GM23338 (cell line): ENCODE results near the gene FAM219A. TPM values are rescaled to one million over a fixed set of nuclear protein-coding genes. Genes with fewer than 3 reads are reported as not detected.

Experiments used
- ATAC-seq: fragments of 200-7000 bp; cut with Tn5 transposase; 3 replicates; pipeline ENCODE4 v1.9.1; 2020
- DNase-seq: peaks from one replicate; pipeline ENCODE4 v3.0.0-alpha.2; 2015; ENCODE audit warnings: low spot score
- H2AFZ ChIP-seq: fragments of 200-600 bp; sonication (generic); 2 replicates; pipeline ENCODE4 v1.8.0; 2016; ENCODE audit warnings: antibody characterized with exemption, mild to moderate bottlenecking, moderate library complexity
- H3F3A ChIP-seq: fragments of 200-600 bp; sonication (generic); replicated peaks from 2 replicates; pipeline ENCODE4 v1.8.0; 2017; ENCODE audit warnings: antibody characterized with exemption, mixed run types, low read depth
- H3K27ac ChIP-seq: fragments of 200-600 bp; sonication (generic); 2 replicates; pipeline ENCODE4 v1.6.1; 2016; ENCODE audit warnings: low read depth
- H3K27me3 ChIP-seq: fragments of 200-600 bp; sonication (generic); 2 replicates; pipeline ENCODE4 v1.8.0; 2016; ENCODE audit warnings: mild to moderate bottlenecking, mixed run types, moderate library complexity; ENCODE audit not compliant: insufficient read depth
- H3K36me3 ChIP-seq: fragments of 200-600 bp; sonication (generic); 2 replicates; pipeline ENCODE4 v1.8.0; 2016; ENCODE audit warnings: mild to moderate bottlenecking; ENCODE audit not compliant: insufficient read depth
- H3K4me1 ChIP-seq: fragments of 200-600 bp; sonication (generic); 2 replicates; pipeline ENCODE4 v1.8.0; 2016; ENCODE audit warnings: mild to moderate bottlenecking, moderate library complexity; ENCODE audit not compliant: insufficient read depth
- H3K4me2 ChIP-seq: fragments of 200-600 bp; sonication (generic); 2 replicates; pipeline ENCODE4 v1.7.1; 2017; ENCODE audit warnings: mixed run types
- H3K4me3 ChIP-seq: fragments of 200-600 bp; sonication (generic); 2 replicates; pipeline ENCODE4 v1.6.1; 2016; ENCODE audit warnings: mixed run types
- H3K79me2 ChIP-seq: fragments of 200-600 bp; sonication (generic); replicated peaks from 2 replicates; pipeline ENCODE4 v1.8.0; 2017; ENCODE audit warnings: mild to moderate bottlenecking; ENCODE audit not compliant: insufficient read depth
- H3K9me2 ChIP-seq: fragments of 200-600 bp; sonication (generic); 2 replicates; pipeline ENCODE4 v1.8.0; 2017; ENCODE audit not compliant: insufficient read depth
- H4K20me1 ChIP-seq: fragments of 200-600 bp; sonication (generic); replicated peaks from 2 replicates; pipeline ENCODE4 v1.8.0; 2017; ENCODE audit warnings: mild to moderate bottlenecking; ENCODE audit not compliant: insufficient read depth
- H3K27ac Mint-ChIP-seq: 2 replicates; pipeline ENCODE4 v1.8.0; 2020; ENCODE audit warnings: inconsistent platforms, mild to moderate bottlenecking, moderate library complexity, mixed read lengths
- H3K27me3 Mint-ChIP-seq: 3 replicates; pipeline ENCODE4 v1.8.0; 2022; ENCODE audit warnings: low read depth, mild to moderate bottlenecking, moderate library complexity, mixed read lengths, inconsistent platforms; ENCODE audit not compliant: insufficient read depth, poor library complexity
- H3K36me3 Mint-ChIP-seq: 3 replicates; pipeline ENCODE4 v1.8.0; 2021; ENCODE audit warnings: low read depth, mild to moderate bottlenecking, inconsistent platforms, moderate library complexity, mixed read lengths
- H3K4me1 Mint-ChIP-seq: 3 replicates; pipeline ENCODE4 v1.8.0; 2020; ENCODE audit warnings: mild to moderate bottlenecking, inconsistent platforms, mixed read lengths
- H3K4me3 Mint-ChIP-seq: 3 replicates; pipeline ENCODE4 v1.8.0; 2021; ENCODE audit warnings: moderate library complexity, mild to moderate bottlenecking, inconsistent platforms, mixed read lengths
- H3K9me3 Mint-ChIP-seq: 3 replicates; pipeline ENCODE4 v1.8.0; 2020; ENCODE audit warnings: moderate library complexity, mild to moderate bottlenecking, inconsistent platforms, mixed read lengths
- CREB1 ChIP-seq: fragments of 250-450 bp; sonication (Bioruptor Pico); IDR thresholded peaks from 2 replicates; pipeline ENCODE4 v1.5.0; 2020; ENCODE audit warnings: low read depth, mild to moderate bottlenecking, moderate library complexity
- CTCF ChIP-seq, 2 experiments: fragments of 200-600 bp in 1 of 2; sonication (generic) in 1 of 2; conservative IDR thresholded peaks; 2 replicates each; pipeline versions ENCODE4 v1.5.1 to v1.6.1; 2016 to 2017; ENCODE audit warnings: antibody characterized with exemption in 2 of 2, low read depth in 2 of 2, mild to moderate bottlenecking in 2 of 2, moderate library complexity in 1 of 2
- EZH2 ChIP-seq: fragments of 200-600 bp; sonication (generic); IDR thresholded peaks from one replicate; pipeline ENCODE4 v1.8.0; 2017; ENCODE audit warnings: antibody characterized with exemption, mild to moderate bottlenecking, low read depth; ENCODE audit not compliant: unreplicated experiment
- EZH2phosphoT487 ChIP-seq: fragments of 200-600 bp; sonication (generic); IDR thresholded peaks from one replicate; pipeline ENCODE4 v1.8.1; 2018; ENCODE audit warnings: antibody characterized with exemption; ENCODE audit not compliant: unreplicated experiment
- JUNB ChIP-seq: IDR thresholded peaks from one replicate; pipeline ENCODE4 v1.6.1; 2016; ENCODE audit warnings: antibody characterized with exemption; ENCODE audit not compliant: unreplicated experiment
- NANOG ChIP-seq: IDR thresholded peaks from 2 replicates; pipeline ENCODE4 v1.6.1; 2016; ENCODE audit warnings: antibody characterized with exemption, borderline replicate concordance
- POLR2AphosphoS5 ChIP-seq: IDR thresholded peaks from 2 replicates; pipeline ENCODE4 v1.6.1; 2016; ENCODE audit warnings: antibody characterized with exemption, low read depth
- STAT1 ChIP-seq: IDR thresholded peaks from one replicate; pipeline ENCODE4 v1.6.1; 2016; ENCODE audit warnings: antibody characterized with exemption; ENCODE audit not compliant: unreplicated experiment
- ZNF114 ChIP-seq: fragments of 250-450 bp; sonication (Bioruptor Pico); IDR thresholded peaks from 2 replicates; pipeline ENCODE4 v1.5.0; 2020; ENCODE audit warnings: mild to moderate bottlenecking, moderate library complexity
- ZNF331 ChIP-seq: fragments of 250-450 bp; sonication (Bioruptor Pico); IDR thresholded peaks from 2 replicates; pipeline ENCODE4 v1.5.0; 2020; ENCODE audit warnings: low read depth, mild to moderate bottlenecking, moderate library complexity
- ZNF462 ChIP-seq: fragments of 250-450 bp; sonication (Bioruptor Pico); IDR thresholded peaks from 2 replicates; pipeline ENCODE4 v1.5.0; 2020; ENCODE audit warnings: mild to moderate bottlenecking, moderate library complexity
- polyA plus RNA-seq: library from polyadenylated mRNA; unstranded; fragments of >200 nt; fragmentation: Nextera tagmentation; extraction: Ambion mirVana; gene quantifications from 2 replicates; pipeline ENCODE4 v1.2.1, GENCODE V29; 2016
- total RNA-seq: library from RNA; depleted of rRNA; stranded (reverse); fragments of >200 nt; shearing (Covaris generic); gene quantifications from 2 replicates; pipeline ENCODE4 v1.2.3, GENCODE V29; 2014
- TF ChIP-seq, protein P1 (sequence below): IDR thresholded peaks from 2 replicates; pipeline ENCODE4 v1.6.1; 2016; ENCODE audit warnings: antibody characterized with exemption
- TF ChIP-seq, protein P2 (sequence below): IDR thresholded peaks from one replicate; pipeline ENCODE4 v1.6.1; 2018; ENCODE audit warnings: antibody characterized with exemption; ENCODE audit not compliant: unreplicated experiment

FAM219A gene
- total and polyA plus RNA-seq, 2 experiments from 2014 or later: 3.8 to 7.2 TPM

GRCh38 chr9:34385561-34386230 is 72.7 kb downstream of the FAM219A start:
- Mint-ChIP-seq H3K4me3 (no peak overlapping the region), H3K27ac (no peak overlapping the region), H3K9me3 (no peaks in the 10 kb centered on the region), H3K27me3 (peaks cover 20% of the 10 kb centered on the region), H3K4me1 (peaks cover 8% of the 10 kb centered on the region), H3K36me3 (no peaks in the 10 kb centered on the region)
- TF ChIP-seq JUNB (no peak), ZNF331 (CRISPR knock-in tag) (no peak), POLR2AphosphoS5 (no peak), EZH2phosphoT487 (no peak), ZNF114 (CRISPR knock-in tag) (no peak), STAT1 (no peak), ZNF462 (CRISPR knock-in tag) (no peak), EZH2 (no peak), CTCF (conservative IDR thresholded peaks at IDR 0.05; ENCODE audit: low read depth in 2 of 2) (no peak), CREB1 (CRISPR knock-in tag) (no peak), NANOG (no peak)
- TF ChIP-seq, protein P1, sequence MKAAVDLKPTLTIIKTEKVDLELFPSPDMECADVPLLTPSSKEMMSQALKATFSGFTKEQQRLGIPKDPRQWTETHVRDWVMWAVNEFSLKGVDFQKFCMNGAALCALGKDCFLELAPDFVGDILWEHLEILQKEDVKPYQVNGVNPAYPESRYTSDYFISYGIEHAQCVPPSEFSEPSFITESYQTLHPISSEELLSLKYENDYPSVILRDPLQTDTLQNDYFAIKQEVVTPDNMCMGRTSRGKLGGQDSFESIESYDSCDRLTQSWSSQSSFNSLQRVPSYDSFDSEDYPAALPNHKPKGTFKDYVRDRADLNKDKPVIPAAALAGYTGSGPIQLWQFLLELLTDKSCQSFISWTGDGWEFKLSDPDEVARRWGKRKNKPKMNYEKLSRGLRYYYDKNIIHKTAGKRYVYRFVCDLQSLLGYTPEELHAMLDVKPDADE: no peak
- TF ChIP-seq, protein P2, sequence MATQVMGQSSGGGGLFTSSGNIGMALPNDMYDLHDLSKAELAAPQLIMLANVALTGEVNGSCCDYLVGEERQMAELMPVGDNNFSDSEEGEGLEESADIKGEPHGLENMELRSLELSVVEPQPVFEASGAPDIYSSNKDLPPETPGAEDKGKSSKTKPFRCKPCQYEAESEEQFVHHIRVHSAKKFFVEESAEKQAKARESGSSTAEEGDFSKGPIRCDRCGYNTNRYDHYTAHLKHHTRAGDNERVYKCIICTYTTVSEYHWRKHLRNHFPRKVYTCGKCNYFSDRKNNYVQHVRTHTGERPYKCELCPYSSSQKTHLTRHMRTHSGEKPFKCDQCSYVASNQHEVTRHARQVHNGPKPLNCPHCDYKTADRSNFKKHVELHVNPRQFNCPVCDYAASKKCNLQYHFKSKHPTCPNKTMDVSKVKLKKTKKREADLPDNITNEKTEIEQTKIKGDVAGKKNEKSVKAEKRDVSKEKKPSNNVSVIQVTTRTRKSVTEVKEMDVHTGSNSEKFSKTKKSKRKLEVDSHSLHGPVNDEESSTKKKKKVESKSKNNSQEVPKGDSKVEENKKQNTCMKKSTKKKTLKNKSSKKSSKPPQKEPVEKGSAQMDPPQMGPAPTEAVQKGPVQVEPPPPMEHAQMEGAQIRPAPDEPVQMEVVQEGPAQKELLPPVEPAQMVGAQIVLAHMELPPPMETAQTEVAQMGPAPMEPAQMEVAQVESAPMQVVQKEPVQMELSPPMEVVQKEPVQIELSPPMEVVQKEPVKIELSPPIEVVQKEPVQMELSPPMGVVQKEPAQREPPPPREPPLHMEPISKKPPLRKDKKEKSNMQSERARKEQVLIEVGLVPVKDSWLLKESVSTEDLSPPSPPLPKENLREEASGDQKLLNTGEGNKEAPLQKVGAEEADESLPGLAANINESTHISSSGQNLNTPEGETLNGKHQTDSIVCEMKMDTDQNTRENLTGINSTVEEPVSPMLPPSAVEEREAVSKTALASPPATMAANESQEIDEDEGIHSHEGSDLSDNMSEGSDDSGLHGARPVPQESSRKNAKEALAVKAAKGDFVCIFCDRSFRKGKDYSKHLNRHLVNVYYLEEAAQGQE: no peak
- H3K27ac ChIP-seq: no peak overlapping the region
- ATAC-seq (no peak), DNase-seq (no peak)
- H2AFZ ChIP-seq: no peak overlapping the region
- H3K9me2 ChIP-seq: no peaks in the 10 kb centered on the region
- peaks cover 24% of the 10 kb centered on the region for H3K27me3 ChIP-seq
- no peaks in the 10 kb centered on the region for H3F3A ChIP-seq
- H3K4me3 ChIP-seq: no peak overlapping the region
- H3K79me2 ChIP-seq: no peaks in the 10 kb centered on the region
- no peak overlapping the region for H3K4me2 ChIP-seq
- H3K4me1 ChIP-seq: peaks cover 5% of the 10 kb centered on the region
- H3K36me3 ChIP-seq: no peaks in the 10 kb centered on the region
- H4K20me1 ChIP-seq: no peaks in the 10 kb centered on the region
